ENCODE data around the gene EFNA4.
A peak's percentile ranks its signal among the peaks of the same experiment; 100 is the strongest.

EFNA4 gene

GRCh38 chr1:155052439-155053395 is 10.8 kb upstream of the EFNA4 start:
- DNase-seq: no peak

- no peak for DNase-seq
Measured at GRCh38 chr1:155053531-155054105, 9.9 kb upstream of the EFNA4 start.

- DNase-seq: no peak
Measured at GRCh38 chr1:155057104-155057503, 6.4 kb upstream of the EFNA4 start.

- no peak for DNase-seq
Measured at GRCh38 chr1:155057788-155058211, 5.7 kb upstream of the EFNA4 start.

GRCh38 chr1:155060736-155061135 is 2.8 kb upstream of the EFNA4 start:
- DNase-seq: no peak

GRCh38 chr1:155061381-155062150 is 2.0 kb upstream of the EFNA4 start:
- DNase-seq: peak; percentile 99

GRCh38 chr1:155062151-155062686 is 1.3 kb upstream of the EFNA4 start:
- peak; percentile 28 for DNase-seq

GRCh38 chr1:155062702-155063411 is 683 bp upstream of the EFNA4 start:
- peak; percentile 85 for DNase-seq

GRCh38 chr1:155064111-155064831 is 731 bp downstream of the EFNA4 start:
- peak; percentile 20 for DNase-seq

GRCh38 chr1:155064832-155065429 is 1.4 kb downstream of the EFNA4 start:
- no peak for DNase-seq

- DNase-seq: no peak
Measured at GRCh38 chr1:155066777-155067176, 3.2 kb downstream of the EFNA4 start.

GRCh38 chr1:155068599-155068998 is 5.1 kb downstream of the EFNA4 start:
- no peak for DNase-seq

GRCh38 chr1:155069551-155070157 is 6.1 kb downstream of the EFNA4 start:
- DNase-seq: peak; percentile 55

- DNase-seq: no peak
Measured at GRCh38 chr1:155070158-155070621, 6.7 kb downstream of the EFNA4 start.

GRCh38 chr1:155070721-155071569 is 7.4 kb downstream of the EFNA4 start:
- DNase-seq: no peak

GRCh38 chr1:155071701-155072100 is 8.2 kb downstream of the EFNA4 start:
- no peak for DNase-seq

- no peak for DNase-seq
Measured at GRCh38 chr1:155072531-155073289, 9.2 kb downstream of the EFNA4 start.

GRCh38 chr1:155073377-155074242 is 10.1 kb downstream of the EFNA4 start:
- no peak for DNase-seq

All from NCI-H1694 (cell line).